M059J (cell line): ENCODE measurements around the gene CNTNAP3B. TPM values are rescaled to one million over a fixed set of nuclear protein-coding genes. Genes with fewer than 3 reads are reported as not detected.
"Not testable (repeated sequence)": the region's sequence is repeated elsewhere in the genome, so short reads cannot be mapped to it uniquely, and the experiment has no call there.

Experiments
- DNase-seq: peaks from one replicate; pipeline ENCODE4 v3.0.0-alpha.2; 2012; ENCODE audit warnings: low read depth
- total RNA-seq: library from RNA; depleted of rRNA; stranded (reverse); fragments of >200 nt; shearing (Covaris generic); gene quantifications from 2 replicates; pipeline ENCODE4 v1.2.3, GENCODE V29; 2014; rRNA removed

CNTNAP3B gene
- total RNA-seq, 1 experiment from 2014 or later: 0.62 TPM

- DNase-seq: not testable (repeated sequence)
Measured at GRCh38 chr9:41977965-41978600, 151.1 kb downstream of the CNTNAP3B start.

DNA sequence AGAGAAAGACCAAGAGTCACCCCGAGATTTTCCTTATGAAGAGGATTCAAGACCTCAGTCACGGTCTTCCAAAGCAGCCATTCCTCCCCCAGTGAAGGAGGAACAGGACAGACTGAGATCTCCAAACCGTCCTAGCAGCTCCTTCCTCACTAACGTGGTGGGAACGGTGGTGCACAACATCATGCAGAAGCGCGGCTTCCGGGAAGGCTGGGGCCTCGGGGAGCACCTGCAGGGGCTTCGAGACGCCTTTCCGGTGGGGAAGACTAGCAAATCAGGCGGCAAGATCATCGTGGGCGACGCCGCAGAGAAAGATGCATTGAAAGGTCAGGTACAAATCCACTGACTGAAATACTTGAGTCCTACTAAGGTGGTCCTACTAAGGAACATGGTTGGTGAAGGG, 154.3 kb downstream of the CNTNAP3B start:
- DNase-seq: not testable (repeated sequence)

- not testable (repeated sequence) for DNase-seq
Measured at GRCh38 chr9:41953007-41953406, 176.2 kb downstream of the CNTNAP3B start.

DNA sequence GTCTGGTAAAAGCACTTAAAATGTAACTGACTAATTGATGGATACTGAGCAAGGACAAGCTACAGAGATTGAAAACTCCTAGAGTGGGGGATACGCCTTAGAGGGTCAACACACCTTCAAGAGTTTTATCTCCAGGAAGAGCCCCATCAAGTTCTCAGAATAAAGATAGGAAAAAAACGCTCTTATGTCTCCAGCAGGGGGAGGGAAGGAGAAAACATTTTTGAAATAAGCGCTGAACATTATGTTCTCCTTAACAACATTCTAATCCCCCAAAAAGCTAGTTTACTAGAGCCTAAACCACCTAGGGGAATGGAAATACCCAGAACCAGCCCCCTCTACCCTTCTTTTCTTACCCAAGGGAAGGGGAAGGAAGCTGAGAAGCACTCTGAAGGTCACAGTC, 187.5 kb downstream of the CNTNAP3B start:
- peak; percentile 2 for DNase-seq

DNA sequence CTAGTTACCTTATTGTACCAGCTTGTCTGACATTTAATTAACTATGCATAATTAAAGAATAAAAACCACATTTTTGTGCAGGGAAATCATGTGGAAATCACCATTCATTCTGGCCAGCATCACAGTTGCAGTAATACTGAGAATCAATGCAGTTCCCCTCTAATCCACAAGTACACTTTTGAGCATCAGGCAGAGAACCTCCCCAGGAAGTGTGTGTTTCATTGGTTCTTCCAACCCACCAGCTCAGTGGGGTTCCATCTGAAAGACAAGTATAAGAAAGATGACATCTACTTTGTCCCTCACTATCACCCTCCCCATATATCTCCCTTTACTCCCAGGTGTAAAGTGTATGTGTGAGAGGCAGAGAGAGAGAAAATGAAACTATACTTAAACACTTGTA, 191.1 kb downstream of the CNTNAP3B start:
- not testable (repeated sequence) for DNase-seq

DNA sequence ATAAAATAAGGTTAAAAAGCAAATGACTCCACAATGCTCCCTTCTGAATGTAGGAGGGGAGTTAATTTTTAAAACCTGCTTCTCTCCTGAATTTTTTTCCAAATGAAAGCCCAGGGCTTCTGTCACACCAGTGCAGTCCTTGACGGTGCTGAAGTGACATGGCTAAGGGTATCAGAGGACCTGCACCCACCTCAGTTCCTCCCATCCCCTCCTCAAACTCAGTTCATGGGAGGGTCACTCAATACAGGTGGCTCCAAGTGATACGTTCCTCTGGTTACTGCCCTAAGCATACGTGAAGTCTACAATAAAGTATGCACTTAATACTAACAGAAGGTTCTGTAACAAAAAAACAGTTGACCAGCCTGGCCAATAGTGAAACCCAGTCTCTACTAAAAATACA, 193.5 kb downstream of the CNTNAP3B start:
- not testable (repeated sequence) for DNase-seq

- not testable (repeated sequence) for DNase-seq
Measured at GRCh38 chr9:41929172-41929571, 200.1 kb downstream of the CNTNAP3B start.

GRCh38 chr9:41917374-41917773, 211.9 kb downstream of the CNTNAP3B start:
- not testable (repeated sequence) for DNase-seq

DNA sequence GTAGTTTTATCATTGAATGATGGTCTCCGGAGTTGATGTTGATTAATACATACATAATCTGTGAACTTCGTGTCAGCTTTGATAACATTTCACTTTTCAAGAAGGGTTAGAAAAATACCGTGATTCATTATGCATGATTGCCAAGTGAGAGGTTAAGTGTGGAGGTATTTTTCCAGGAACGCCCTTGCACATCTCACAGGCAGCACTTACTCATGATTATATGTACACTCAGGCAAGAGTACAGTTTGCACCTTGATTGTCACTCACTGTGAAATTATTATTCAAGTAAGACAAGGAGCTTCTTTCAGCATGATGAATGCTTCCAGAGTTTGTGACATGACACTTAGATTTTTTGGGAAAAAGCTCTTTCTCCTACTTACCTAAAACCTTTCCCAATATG, 223.7 kb downstream of the CNTNAP3B start:
- not testable (repeated sequence) for DNase-seq

DNA sequence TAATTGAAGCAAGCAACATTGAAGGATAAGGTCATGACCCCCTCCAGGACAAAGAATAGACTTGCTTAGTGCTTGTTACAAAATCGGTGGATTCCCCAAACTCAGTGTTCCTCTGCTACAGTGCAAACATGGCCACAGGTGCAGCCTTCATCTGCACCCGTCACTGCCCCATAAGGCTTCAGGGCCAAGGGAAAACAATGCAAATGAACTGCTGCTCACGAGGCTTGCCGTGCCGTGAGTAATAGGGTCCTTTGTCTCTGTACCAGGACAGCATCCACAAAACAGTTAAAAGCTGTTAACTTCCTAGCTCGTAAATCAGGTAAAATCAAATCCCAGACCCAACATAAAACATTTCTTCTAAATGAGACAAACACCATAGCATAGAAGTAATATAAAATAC, 226.5 kb downstream of the CNTNAP3B start:
- DNase-seq: not testable (repeated sequence)

- DNase-seq: not testable (repeated sequence)
Measured at GRCh38 chr9:41898720-41899343, 230.4 kb downstream of the CNTNAP3B start.

GRCh38 chr9:41874557-41874956, 254.7 kb downstream of the CNTNAP3B start:
- DNase-seq: not testable (repeated sequence)

GRCh38 chr9:41855422-41855821, 273.8 kb downstream of the CNTNAP3B start:
- DNase-seq: not testable (repeated sequence)

- DNase-seq: not testable (repeated sequence)
Measured at GRCh38 chr9:41851848-41852740, 277.1 kb downstream of the CNTNAP3B start.

DNA sequence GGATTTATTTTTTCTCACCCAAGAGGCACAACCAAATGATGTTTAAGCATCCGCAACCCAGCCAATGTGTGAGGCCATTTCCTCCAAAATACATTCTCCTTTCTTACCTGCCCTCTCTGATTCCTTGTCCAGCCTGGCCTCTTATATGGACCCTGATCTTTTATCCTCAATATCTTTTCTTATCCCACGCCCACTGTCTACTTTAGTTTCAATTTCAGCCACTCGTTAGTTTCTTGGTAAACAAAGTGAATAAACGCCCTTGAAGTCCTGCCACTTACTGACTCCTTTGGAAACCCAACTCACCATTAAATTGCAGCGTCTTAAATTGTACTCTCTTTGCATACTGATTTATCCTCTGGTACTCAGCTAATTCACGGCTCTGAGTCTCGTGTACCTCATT, 281.4 kb downstream of the CNTNAP3B start:
- DNase-seq: not testable (repeated sequence)

Other genes with a start within 250 kb of the CNTNAP3B start
- gene SPATA31A6, start 54.2 kb upstream of the CNTNAP3B start, total RNA-seq: not detected in 2 replicates